Common myeloid progenitor, CD34-positive (primary cell): ENCODE measurements around the gene FOXRED2.
"Not testable (repeated sequence)": the region's sequence is repeated elsewhere in the genome, so short reads cannot be mapped to it uniquely, and the experiment has no call there.

Experiments used
- CTCF ChIA-PET: fragments of 350-600 bp; sonication (Branson Sonifier 250); formaldehyde crosslinking; loops from one replicate; lab custom pipeline; 2021; ENCODE audit warnings: antibody characterized with exemption; lab: Charles Lee
- POLR2A ChIA-PET: fragments of 350-600 bp; sonication (Branson Sonifier 250); formaldehyde crosslinking; loops from one replicate; lab custom pipeline; 2021; ENCODE audit warnings: antibody characterized with exemption; lab: Charles Lee
- DNase-seq, 3 donors: peaks; one replicate each; pipeline versions ENCODE4 v3.0.0 to v3.0.0-alpha.2; 2013
- H3K27ac ChIP-seq, 2 experiments: 1 replicate in 1 of 2; 2 replicates in 1 of 2; pipeline ENCODE4 v1.7.0; 2013; ENCODE audit warnings: inconsistent platforms in 2 of 2, low read length in 2 of 2, mild to moderate bottlenecking in 2 of 2, low read depth in 1 of 2, moderate library complexity in 1 of 2; ENCODE audit not compliant: severe bottlenecking in 2 of 2, insufficient read depth in 1 of 2, poor library complexity in 1 of 2
- H3K27me3 ChIP-seq, 5 experiments: replicated peaks in 2 of 5; 1 replicate in 3 of 5; 2 replicates in 2 of 5; pipeline versions ENCODE4 v1.6.1 to v1.7.0; 2013; ENCODE audit warnings: low read length in 4 of 5, mild to moderate bottlenecking in 2 of 5, moderate library complexity in 2 of 5, inconsistent platforms in 1 of 5; ENCODE audit not compliant: insufficient read depth in 5 of 5, control insufficient read depth in 4 of 5
- H3K36me3 ChIP-seq, 4 experiments: 1 replicate in 2 of 4; 2 replicates in 2 of 4; pipeline versions ENCODE4 v1.6.1 to v1.7.0; 2013; ENCODE audit warnings: low read length in 3 of 4, control low read depth in 1 of 4, mild to moderate bottlenecking in 1 of 4; ENCODE audit not compliant: control insufficient read depth in 4 of 4, insufficient read depth in 4 of 4
- H3K4me1 ChIP-seq, 4 experiments: 1 replicate in 3 of 4; 2 replicates in 1 of 4; pipeline versions ENCODE4 v1.6.1 to v1.7.1; 2013; ENCODE audit warnings: low read length in 3 of 4, mild to moderate bottlenecking in 3 of 4, control low read depth in 1 of 4, inconsistent platforms in 1 of 4, moderate library complexity in 1 of 4; ENCODE audit not compliant: control insufficient read depth in 4 of 4, insufficient read depth in 4 of 4; ENCODE audit errors: control extremely low read depth in 1 of 4
- H3K4me3 ChIP-seq, 7 experiments: 1 replicate in 4 of 7; 2 replicates in 3 of 7; pipeline versions ENCODE4 v1.5.1 to v1.7.0; 2013; ENCODE audit warnings: mild to moderate bottlenecking in 7 of 7, low read length in 6 of 7, moderate library complexity in 6 of 7, inconsistent platforms in 2 of 7, low read depth in 2 of 7, control low read depth in 1 of 7; ENCODE audit not compliant: insufficient read depth in 4 of 7, control insufficient read depth in 1 of 7; ENCODE audit errors: extremely low read depth in 1 of 7
- H3K9me3 ChIP-seq, 5 experiments: 1 replicate in 4 of 5; 2 replicates in 1 of 5; pipeline versions ENCODE4 v1.6.1 to v1.7.1; 2013; ENCODE audit warnings: low read length in 4 of 5, mild to moderate bottlenecking in 2 of 5, inconsistent platforms in 1 of 5, low read depth in 1 of 5, moderate library complexity in 1 of 5; ENCODE audit not compliant: control insufficient read depth in 4 of 5, insufficient read depth in 2 of 5; ENCODE audit errors: control extremely low read depth in 1 of 5
- WGBS: methylation state at CpG from one replicate; pipeline ENCODE4 v1.1.5; 2013; ENCODE audit not compliant: insufficient coverage; 5-methylcytosine and 5-hydroxymethylcytosine counted together

FOXRED2 gene

DNA sequence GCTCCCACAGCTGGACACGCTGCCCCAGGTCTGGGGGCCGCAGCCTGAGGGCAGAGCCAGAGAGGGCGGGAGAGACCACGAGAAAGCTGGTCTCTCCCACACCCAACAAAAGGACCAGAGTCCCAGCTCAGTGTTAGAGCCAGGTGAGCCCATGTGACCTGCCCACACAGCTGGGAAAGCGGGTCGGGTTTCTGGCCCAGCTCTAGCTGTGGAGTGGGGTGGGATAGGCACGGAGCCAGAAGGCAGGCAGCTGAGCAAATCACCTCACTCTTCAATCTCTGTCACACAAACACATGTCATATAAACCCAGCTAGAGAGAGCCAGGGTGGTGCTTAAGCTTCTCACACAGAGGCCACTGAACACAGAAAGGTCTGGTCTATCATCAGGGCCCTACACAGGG lies 29.9 kb upstream of the FOXRED2 start:
- H3K4me1 ChIP-seq: peaks cover 0 to under 1% (median 0%) of the 10 kb centered on the region in 4 experiments
- peaks cover 0 to 3% (median 0%) of the 10 kb centered on the region in 5 experiments for H3K9me3 ChIP-seq
- no peak overlapping the region for H3K4me3 ChIP-seq
- peaks cover 0 to 3% (median 0%) of the 10 kb centered on the region in 5 experiments for H3K27me3 ChIP-seq
- POLR2A ChIA-PET: no interaction called here
- DNase-seq: no peak
- H3K36me3 ChIP-seq: no peaks in the 10 kb centered on the region
- 86% methylated on average over 4 of the region's 7 CpGs for WGBS
- CTCF ChIA-PET: interaction anchor here (3.5 kb wide), 1 partner anchor 319 kb away, joined by 10 read pairs; no protein-coding TSS in a partner anchor
- H3K27ac ChIP-seq: no peak overlapping the region

DNA sequence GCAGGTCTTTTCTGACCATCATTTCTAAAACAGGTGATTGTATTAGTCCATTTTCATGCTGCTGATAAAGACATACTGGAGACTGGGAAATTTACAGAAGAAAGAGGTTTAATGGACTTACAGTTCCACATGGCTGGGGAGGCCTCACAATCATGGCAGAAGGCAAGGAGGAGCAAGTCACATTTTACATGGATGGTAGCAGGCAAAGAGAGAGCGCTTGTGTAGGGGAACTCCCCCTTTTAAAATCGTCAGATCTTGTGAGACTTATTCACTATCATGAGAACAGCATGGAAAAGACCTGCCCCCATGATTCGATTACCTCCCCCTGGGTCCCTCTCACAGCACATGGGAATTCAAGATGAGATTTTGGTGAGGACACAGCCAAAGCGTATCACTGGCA lies 26.5 kb upstream of the FOXRED2 start:
- H3K4me3 ChIP-seq, H3K27ac ChIP-seq, POLR2A ChIA-PET, DNase-seq, H3K9me3 ChIP-seq, H3K36me3 ChIP-seq, H3K27me3 ChIP-seq: not testable (repeated sequence)
- 82% methylated on average over 3 of the region's 4 CpGs for WGBS
- H3K4me1 ChIP-seq: peaks cover 0 to 12% (median 9%) of the 10 kb centered on the region in 4 experiments
- CTCF ChIA-PET: interaction anchor here (0.6 kb wide), 1 partner anchor 19 kb away, joined by 3 read pairs; no protein-coding TSS in a partner anchor

DNA sequence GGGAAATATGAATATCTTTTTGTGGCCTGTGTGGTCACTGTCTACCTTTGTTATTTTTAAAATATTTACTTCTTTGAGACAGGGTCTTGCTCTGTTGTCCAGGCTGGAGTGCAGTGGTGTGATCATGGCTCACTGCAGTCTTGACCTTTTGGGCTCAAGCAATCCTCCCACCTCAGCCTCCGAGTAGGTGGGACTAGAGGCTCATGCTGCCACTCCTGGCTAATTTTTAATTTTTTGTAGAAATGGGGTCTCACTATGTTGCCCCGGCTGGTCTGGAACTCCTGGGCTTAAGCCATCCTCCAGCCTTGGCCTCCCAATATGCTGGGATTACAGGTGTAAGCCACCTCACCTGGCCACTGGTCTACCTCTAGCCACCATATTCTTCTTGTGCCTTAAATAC lies 25.6 kb upstream of the FOXRED2 start:
- 25% methylated on average over 1 of the region's 2 CpGs for WGBS
- Histone ChIP-seq H3K9me3 (peaks cover 0 to 3% (median 0%) of the 10 kb centered on the region in 5 experiments), H3K4me3 (no peak overlapping the region), H3K27me3 (peaks cover 0 to 3% (median 0%) of the 10 kb centered on the region in 5 experiments), H3K4me1 (peaks cover 3 to 20% (median 17%) of the 10 kb centered on the region in 4 experiments), H3K36me3 (no peaks in the 10 kb centered on the region), H3K27ac (no peak overlapping the region)
- CTCF ChIA-PET: no interaction called here
- POLR2A ChIA-PET: no interaction called here
- no peak for DNase-seq

DNA sequence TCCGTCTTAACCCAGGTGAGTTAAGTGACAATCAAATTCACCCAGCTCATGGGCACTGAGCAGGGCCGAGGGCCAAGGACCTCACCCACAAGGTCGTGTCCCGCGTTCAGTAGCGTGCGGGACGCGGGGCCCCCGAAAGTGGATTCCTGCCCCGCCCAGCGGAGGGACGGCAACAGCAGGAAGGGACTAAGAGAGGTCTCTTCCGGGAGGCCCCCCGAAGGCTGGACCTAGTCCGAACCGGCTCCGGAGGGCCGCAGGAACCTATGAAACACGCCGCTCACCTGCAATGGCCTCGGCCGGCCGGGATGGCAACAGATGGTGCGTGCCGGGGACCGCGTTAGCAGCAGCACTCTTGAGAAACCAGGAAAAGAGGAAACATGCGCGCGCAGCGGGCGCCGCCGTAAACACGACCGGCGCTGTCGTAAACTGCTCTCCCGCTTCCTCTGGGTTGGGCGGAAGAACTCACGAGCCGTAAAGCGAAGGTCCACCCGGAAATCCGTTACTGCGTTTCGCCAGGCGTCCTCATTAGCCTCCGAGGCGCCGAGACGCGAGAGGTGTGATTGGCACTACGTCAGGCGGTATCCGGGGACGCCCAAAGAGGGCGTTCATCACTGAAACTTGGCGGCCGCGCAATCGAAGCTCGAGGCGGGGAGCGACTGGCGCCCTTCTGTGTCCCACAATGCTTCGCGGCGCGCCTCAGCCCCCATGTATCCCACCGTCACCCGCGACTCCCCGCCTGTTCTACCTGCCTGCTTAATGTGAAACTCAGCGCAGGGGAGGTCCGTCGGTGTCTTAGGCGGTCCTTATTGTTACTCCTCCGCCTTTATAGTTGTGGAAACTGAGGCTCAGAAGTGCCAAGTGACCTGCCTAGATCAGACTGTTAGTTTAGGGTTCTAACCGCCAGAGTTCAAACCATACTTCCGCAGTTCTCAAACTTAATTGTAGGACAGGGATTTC lies 22.2 kb upstream of the FOXRED2 start, which contains the start of gene EIF3D:
TSS of gene EIF3D (minus strand) at position 372 of the 957 bp plus-strand sequence. CDS start 3,045 bp downstream, outside the sequence.
- H3K27me3 ChIP-seq: no peaks in the 10 kb centered on the region
- POLR2A ChIA-PET: interaction anchor here (0.6 to 1.7 kb wide), 3 partner anchors 18 to 247 kb away, joined by 3 to 10 read pairs (median 3); partner anchors contain the start of genes FOXRED2 and IFT27
- under 1% methylated on average over 79 of the region's 82 CpGs for WGBS
- peak within 1 kb of the TSS; percentile 66 to 100 (median 87) for H3K4me3 ChIP-seq
- peaks cover 10 to 33% (median 24%) of the 10 kb centered on the region in 4 experiments for H3K36me3 ChIP-seq
- H3K27ac ChIP-seq: peak within 1 kb of the TSS; percentile 88 to 95
- CTCF ChIA-PET: interaction anchor here (0.6 to 1.1 kb wide), 4 partner anchors 12 to 598 kb away, joined by 3 to 4 read pairs (median 4); no protein-coding TSS in a partner anchor
- H3K4me1 ChIP-seq: peaks cover 3 to 21% (median 18%) of the 10 kb centered on the region in 4 experiments
- no peaks in the 10 kb centered on the region for H3K9me3 ChIP-seq
- peak; percentile 100 for DNase-seq

DNA sequence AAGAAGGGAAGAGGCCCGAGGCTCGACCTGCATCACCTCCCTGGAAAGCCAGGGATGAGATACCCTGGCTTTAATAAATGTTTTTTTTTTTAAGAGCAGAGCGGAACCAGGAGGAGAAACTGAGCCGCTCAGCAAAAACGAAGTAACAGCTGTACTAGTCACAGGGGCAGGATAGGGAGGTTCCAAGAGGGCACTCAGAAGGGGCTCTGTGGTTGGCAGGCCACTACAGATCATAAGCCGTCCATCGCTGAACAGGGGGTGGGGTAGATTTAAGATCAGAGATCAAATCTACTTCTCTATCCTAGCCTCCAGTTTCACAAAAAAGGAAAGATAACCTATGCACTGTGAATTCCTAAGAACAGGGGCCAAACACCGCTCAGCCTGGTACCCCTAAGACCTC lies 21.5 kb upstream of the FOXRED2 start:
- CTCF ChIA-PET: interaction anchor here (0.5 to 1.5 kb wide), 5 partner anchors 10 to 590 kb away, joined by 3 to 4 read pairs (median 3); no protein-coding TSS in a partner anchor
- H3K36me3 ChIP-seq: peaks cover 17 to 40% (median 31%) of the 10 kb centered on the region in 4 experiments
- H3K27me3 ChIP-seq: no peaks in the 10 kb centered on the region
- peak overlapping the region; percentile 66 to 100 (median 87) for H3K4me3 ChIP-seq
- WGBS: 13% methylated on average over 6 of the region's 8 CpGs
- DNase-seq: peak in 2 of 3 donors; percentile 48 to 59
- peaks cover 3 to 21% (median 18%) of the 10 kb centered on the region in 4 experiments for H3K4me1 ChIP-seq
- H3K27ac ChIP-seq: peak overlapping the region; percentile 88 to 95
- POLR2A ChIA-PET: interaction anchor here (0.5 to 1.7 kb wide), 2 partner anchors 17 to 1133 kb away, joined by 3 to 10 read pairs; no protein-coding TSS in a partner anchor
- H3K9me3 ChIP-seq: no peaks in the 10 kb centered on the region

DNA sequence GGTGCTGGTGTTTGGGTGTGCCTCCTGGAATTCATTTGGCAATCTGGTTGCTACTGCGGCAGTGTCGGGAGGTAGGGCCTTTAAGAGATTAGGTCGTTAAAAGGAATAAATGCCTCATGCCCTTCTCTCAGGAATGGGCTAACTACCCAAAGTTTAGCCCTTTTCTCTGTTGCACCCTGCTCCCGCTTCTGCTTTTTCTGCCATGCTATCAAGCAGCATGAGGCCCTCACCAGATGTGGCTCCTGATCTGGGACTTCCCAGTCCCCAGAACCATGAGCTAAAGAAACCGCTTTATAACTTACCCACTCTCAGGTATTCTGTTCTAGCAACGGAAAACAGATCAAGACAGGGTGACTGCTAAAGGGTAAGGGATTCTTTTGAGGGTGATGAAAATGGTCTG lies 15.8 kb upstream of the FOXRED2 start:
- CTCF ChIA-PET: interaction anchor here (1.5 to 3.5 kb wide), 2 partner anchors 12 to 15 kb away, joined by 5 to 11 read pairs; partner anchors contain the start of gene FOXRED2
- Histone ChIP-seq H3K27ac (no peak overlapping the region), H3K27me3 (no peaks in the 10 kb centered on the region), H3K9me3 (no peaks in the 10 kb centered on the region), H3K4me3 (no peak overlapping the region), H3K4me1 (peaks cover under 1 to 13% (median 3%) of the 10 kb centered on the region in 4 experiments), H3K36me3 (peaks cover 33 to 92% (median 74%) of the 10 kb centered on the region in 4 experiments)
- DNase-seq: no peak
- 98% methylated on average over 4 of the region's 6 CpGs for WGBS
- POLR2A ChIA-PET: no interaction called here
